ENCODE results near the gene CXXC5.

GRCh38 chr5:139666551-139666950, 18.4 kb downstream of the CXXC5 start:
- TF ChIP-seq, protein P1, sequence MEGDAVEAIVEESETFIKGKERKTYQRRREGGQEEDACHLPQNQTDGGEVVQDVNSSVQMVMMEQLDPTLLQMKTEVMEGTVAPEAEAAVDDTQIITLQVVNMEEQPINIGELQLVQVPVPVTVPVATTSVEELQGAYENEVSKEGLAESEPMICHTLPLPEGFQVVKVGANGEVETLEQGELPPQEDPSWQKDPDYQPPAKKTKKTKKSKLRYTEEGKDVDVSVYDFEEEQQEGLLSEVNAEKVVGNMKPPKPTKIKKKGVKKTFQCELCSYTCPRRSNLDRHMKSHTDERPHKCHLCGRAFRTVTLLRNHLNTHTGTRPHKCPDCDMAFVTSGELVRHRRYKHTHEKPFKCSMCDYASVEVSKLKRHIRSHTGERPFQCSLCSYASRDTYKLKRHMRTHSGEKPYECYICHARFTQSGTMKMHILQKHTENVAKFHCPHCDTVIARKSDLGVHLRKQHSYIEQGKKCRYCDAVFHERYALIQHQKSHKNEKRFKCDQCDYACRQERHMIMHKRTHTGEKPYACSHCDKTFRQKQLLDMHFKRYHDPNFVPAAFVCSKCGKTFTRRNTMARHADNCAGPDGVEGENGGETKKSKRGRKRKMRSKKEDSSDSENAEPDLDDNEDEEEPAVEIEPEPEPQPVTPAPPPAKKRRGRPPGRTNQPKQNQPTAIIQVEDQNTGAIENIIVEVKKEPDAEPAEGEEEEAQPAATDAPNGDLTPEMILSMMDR (conservative IDR thresholded peaks at IDR 0.05; ENCODE audit: low read depth, low read length), result no peak
- no peak for TF ChIP-seq BHLHE40 (IDR thresholded peaks at IDR 0.05; ENCODE audit: low read depth, low read length)
- TF ChIP-seq MAZ (IDR thresholded peaks at IDR 0.05; ENCODE audit: borderline replicate concordance, low read depth, low read length), result no peak
- TF ChIP-seq ELK1 (IDR thresholded peaks at IDR 0.05; ENCODE audit: borderline replicate concordance, low read depth, low read length), result no peak
- TF ChIP-seq POLR2A (IDR thresholded peaks at IDR 0.05; ENCODE audit: low read depth, low read length), result no peak
- TF ChIP-seq NFE2L2 (IDR thresholded peaks at IDR 0.05; ENCODE audit: low read depth, low read length), result no peak
- TF ChIP-seq CHD1 (IDR thresholded peaks at IDR 0.05; ENCODE audit: low read depth, low read length), result no peak
- TF ChIP-seq SMC3 (IDR thresholded peaks at IDR 0.05; ENCODE audit: low read depth, low read length), result no peak
- no peak for TF ChIP-seq RAD21 (IDR thresholded peaks at IDR 0.05; ENCODE audit: low read length)
- TF ChIP-seq MAFK (IDR thresholded peaks at IDR 0.05; ENCODE audit: low read depth, low read length), result no peak
- no peak for TF ChIP-seq MXI1 (IDR thresholded peaks at IDR 0.05; ENCODE audit: borderline replicate concordance, low read depth, low read length)
- TF ChIP-seq RCOR1 (IDR thresholded peaks at IDR 0.05; ENCODE audit: insufficient replicate concordance, low read length), result no peak
- TF ChIP-seq, protein P2, sequence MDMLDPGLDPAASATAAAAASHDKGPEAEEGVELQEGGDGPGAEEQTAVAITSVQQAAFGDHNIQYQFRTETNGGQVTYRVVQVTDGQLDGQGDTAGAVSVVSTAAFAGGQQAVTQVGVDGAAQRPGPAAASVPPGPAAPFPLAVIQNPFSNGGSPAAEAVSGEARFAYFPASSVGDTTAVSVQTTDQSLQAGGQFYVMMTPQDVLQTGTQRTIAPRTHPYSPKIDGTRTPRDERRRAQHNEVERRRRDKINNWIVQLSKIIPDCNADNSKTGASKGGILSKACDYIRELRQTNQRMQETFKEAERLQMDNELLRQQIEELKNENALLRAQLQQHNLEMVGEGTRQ (IDR thresholded peaks at IDR 0.05; ENCODE audit: low read depth, low read length), result no peak

Data from IMR-90 (cell line).